ENCODE measurements around the gene GLI3. TPM values are rescaled to one million over a fixed set of nuclear protein-coding genes. Genes with fewer than 3 reads are reported as not detected.
A peak's percentile ranks its signal among the peaks of the same experiment; 100 is the strongest.

GLI3 gene
- polyA plus RNA-seq, 1 of the 3 experiments (the other 2 are of a cell fraction), result 0.08 TPM

- TF ChIP-seq, protein P1, sequence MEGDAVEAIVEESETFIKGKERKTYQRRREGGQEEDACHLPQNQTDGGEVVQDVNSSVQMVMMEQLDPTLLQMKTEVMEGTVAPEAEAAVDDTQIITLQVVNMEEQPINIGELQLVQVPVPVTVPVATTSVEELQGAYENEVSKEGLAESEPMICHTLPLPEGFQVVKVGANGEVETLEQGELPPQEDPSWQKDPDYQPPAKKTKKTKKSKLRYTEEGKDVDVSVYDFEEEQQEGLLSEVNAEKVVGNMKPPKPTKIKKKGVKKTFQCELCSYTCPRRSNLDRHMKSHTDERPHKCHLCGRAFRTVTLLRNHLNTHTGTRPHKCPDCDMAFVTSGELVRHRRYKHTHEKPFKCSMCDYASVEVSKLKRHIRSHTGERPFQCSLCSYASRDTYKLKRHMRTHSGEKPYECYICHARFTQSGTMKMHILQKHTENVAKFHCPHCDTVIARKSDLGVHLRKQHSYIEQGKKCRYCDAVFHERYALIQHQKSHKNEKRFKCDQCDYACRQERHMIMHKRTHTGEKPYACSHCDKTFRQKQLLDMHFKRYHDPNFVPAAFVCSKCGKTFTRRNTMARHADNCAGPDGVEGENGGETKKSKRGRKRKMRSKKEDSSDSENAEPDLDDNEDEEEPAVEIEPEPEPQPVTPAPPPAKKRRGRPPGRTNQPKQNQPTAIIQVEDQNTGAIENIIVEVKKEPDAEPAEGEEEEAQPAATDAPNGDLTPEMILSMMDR (IDR thresholded peaks at IDR 0.05), result no peak
- TF ChIP-seq TCF12 (IDR thresholded peaks at IDR 0.05) (peak; percentile 60), RAD21 (IDR thresholded peaks at IDR 0.05; ENCODE audit: low read length) (no peak), TEAD4 (IDR thresholded peaks at IDR 0.05; ENCODE audit: borderline replicate concordance, insufficient read depth) (peak; percentile 64; the same call in 1 of the 2 replicates), RCOR1 (IDR thresholded peaks at IDR 0.05; ENCODE audit: low read length) (no peak), RFX5 (IDR thresholded peaks at IDR 0.05; ENCODE audit: low read length) (no peak), CHD2 (IDR thresholded peaks at IDR 0.05; ENCODE audit: low read length, partially characterized antibody) (no peak), RXRA (IDR thresholded peaks at IDR 0.05; ENCODE audit: borderline replicate concordance, low read depth) (0 out of 2 replicates have a peak, but pooled peaks have one; percentile 9), GABPA (IDR thresholded peaks at IDR 0.05; ENCODE audit: low read depth) (no peak), POLR2AphosphoS5 (IDR thresholded peaks at IDR 0.05; ENCODE audit: low read depth, low read length) (no peak)
Observed at GRCh38 chr7:41996381-41997035, 240.5 kb downstream of the GLI3 start (continued).

DNA sequence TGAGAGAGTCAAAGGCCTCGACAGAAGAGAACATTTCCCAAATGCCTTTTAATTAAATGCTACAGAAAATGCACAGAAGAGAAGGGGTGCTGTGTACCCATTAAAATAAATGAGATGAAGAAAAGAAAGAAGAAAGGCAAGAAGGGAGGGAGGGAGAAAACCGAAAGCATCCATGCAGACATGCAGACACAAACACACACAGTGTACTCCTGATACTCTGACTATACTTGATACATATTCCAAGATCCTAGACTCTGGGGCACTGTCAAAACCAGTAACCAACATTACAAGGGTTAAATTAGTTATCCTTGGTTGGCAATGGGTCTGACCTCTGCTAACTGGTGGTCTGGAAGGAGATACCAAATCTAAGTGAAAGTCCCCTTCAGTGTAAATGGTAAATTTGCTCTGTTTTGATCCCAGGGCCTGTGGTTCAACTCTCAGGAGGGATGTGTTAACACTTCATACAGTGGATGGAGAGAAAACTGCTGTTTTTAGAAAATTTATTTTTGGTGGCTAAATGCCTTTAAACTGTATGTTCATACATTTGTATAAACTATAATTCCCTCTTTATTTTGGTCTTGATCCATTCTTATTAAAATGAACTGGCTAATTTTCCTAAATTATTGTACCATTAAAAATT is 241.3 kb downstream of the GLI3 start:
- ChIA-PET POLR2A (no interaction called here), CTCF (interaction anchor here (1.0 to 2.8 kb wide), 3 partner anchors 14 to 19 kb away, joined by 3 to 9 read pairs (median 3); no protein-coding TSS in a partner anchor)
- TF ChIP-seq, protein P2, sequence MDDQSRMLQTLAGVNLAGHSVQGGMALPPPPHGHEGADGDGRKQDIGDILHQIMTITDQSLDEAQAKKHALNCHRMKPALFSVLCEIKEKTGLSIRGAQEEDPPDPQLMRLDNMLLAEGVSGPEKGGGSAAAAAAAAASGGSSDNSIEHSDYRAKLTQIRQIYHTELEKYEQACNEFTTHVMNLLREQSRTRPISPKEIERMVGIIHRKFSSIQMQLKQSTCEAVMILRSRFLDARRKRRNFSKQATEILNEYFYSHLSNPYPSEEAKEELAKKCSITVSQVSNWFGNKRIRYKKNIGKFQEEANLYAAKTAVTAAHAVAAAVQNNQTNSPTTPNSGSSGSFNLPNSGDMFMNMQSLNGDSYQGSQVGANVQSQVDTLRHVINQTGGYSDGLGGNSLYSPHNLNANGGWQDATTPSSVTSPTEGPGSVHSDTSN (IDR thresholded peaks at IDR 0.05), result no peak
- no peak for TF ChIP-seq POLR2AphosphoS5 (IDR thresholded peaks at IDR 0.05; ENCODE audit: low read depth, low read length)
- TF ChIP-seq MEF2A (IDR thresholded peaks at IDR 0.05; ENCODE audit: borderline replicate concordance, low read depth), result no peak
- no peak for TF ChIP-seq EP300 (IDR thresholded peaks at IDR 0.05; ENCODE audit: borderline replicate concordance in 1 of 2, low read depth in 1 of 2, low read length in 1 of 2)
- no peak for TF ChIP-seq NFIC (IDR thresholded peaks at IDR 0.05; ENCODE audit: borderline replicate concordance)
- no peak for TF ChIP-seq FOXJ3 (CRISPR knock-in tag; IDR thresholded peaks at IDR 0.05)
- TF ChIP-seq YY1 (IDR thresholded peaks at IDR 0.05; ENCODE audit: low read depth), result no peak
- no peak for TF ChIP-seq EZH2phosphoT487 (IDR thresholded peaks at IDR 0.05; ENCODE audit: borderline replicate concordance, low read depth)
- no peak for TF ChIP-seq SIN3A (IDR thresholded peaks at IDR 0.05; ENCODE audit: borderline replicate concordance, low read depth, low read length)
- TF ChIP-seq GABPA (IDR thresholded peaks at IDR 0.05; ENCODE audit: low read depth), result no peak
- TF ChIP-seq TEAD4 (IDR thresholded peaks at IDR 0.05; ENCODE audit: borderline replicate concordance, insufficient read depth), result no peak
- no peak for TF ChIP-seq TAF1 (IDR thresholded peaks at IDR 0.05; ENCODE audit: borderline replicate concordance, low read depth, low read length)
- TF ChIP-seq, protein P3, sequence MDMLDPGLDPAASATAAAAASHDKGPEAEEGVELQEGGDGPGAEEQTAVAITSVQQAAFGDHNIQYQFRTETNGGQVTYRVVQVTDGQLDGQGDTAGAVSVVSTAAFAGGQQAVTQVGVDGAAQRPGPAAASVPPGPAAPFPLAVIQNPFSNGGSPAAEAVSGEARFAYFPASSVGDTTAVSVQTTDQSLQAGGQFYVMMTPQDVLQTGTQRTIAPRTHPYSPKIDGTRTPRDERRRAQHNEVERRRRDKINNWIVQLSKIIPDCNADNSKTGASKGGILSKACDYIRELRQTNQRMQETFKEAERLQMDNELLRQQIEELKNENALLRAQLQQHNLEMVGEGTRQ (IDR thresholded peaks at IDR 0.05; ENCODE audit: borderline replicate concordance, low read depth, low read length), result no peak
- no peak for TF ChIP-seq GATA2 (CRISPR knock-in tag; IDR thresholded peaks at IDR 0.05)
- TF ChIP-seq FOSL2 (IDR thresholded peaks at IDR 0.05; ENCODE audit: borderline replicate concordance, low read depth), result no peak
- H3K79me2 ChIP-seq (ENCODE audit: insufficient read depth), result no peaks in the 10 kb centered on the region
- H2AFZ ChIP-seq (ENCODE audit: low read depth), result no peak overlapping the region
- no peak overlapping the region for H3K9ac ChIP-seq
- DNase-seq, result no peak
- no peaks in the 10 kb centered on the region for H3K36me3 ChIP-seq (replicated peaks in 1 of 2; ENCODE audit: control insufficient read depth in 1 of 2, insufficient read depth in 2 of 2, low read length in 1 of 2)
- 26% methylated on average over 2 of the region's 2 CpGs for WGBS (ENCODE audit: low lambda C conversion rate)
- peaks cover 21% of the 10 kb centered on the region; the same call in 1 of the 2 replicates for H3K27me3 ChIP-seq (ENCODE audit: insufficient read depth)
- H3F3A ChIP-seq (replicated peaks; ENCODE audit: insufficient read depth), result peaks cover 27% of the 10 kb centered on the region
- H3K4me2 ChIP-seq, result 0 out of 2 replicates have a peak overlapping the region, but pooled peaks have one; percentile 63
- H3K4me3 ChIP-seq (ENCODE audit: low read depth in 2 of 2, low read length in 1 of 2), result no peak overlapping the region
- H3K4me1 ChIP-seq (ENCODE audit: control insufficient read depth in 1 of 2, insufficient read depth in 2 of 2, low read depth in 1 of 2, low read length in 1 of 2), result peaks cover 0 to 35% of the 10 kb centered on the region in 2 experiments; a peak in 2 of 4 replicates
- H3K9me3 ChIP-seq, result no peaks in the 10 kb centered on the region
- H3K27ac ChIP-seq (ENCODE audit: low read depth in 2 of 2, low read length in 1 of 2), result peak overlapping the region in 1 of 2 experiments; percentile 54; a peak in 1 of 4 replicates
- no peaks in the 10 kb centered on the region for H4K20me1 ChIP-seq (ENCODE audit: insufficient read depth)
- H3K9me2 ChIP-seq, result no peaks in the 10 kb centered on the region

Measured in SK-N-SH (cell line).